GM19395 (cell line): ENCODE results near the gene DDIAS.
A peak's percentile ranks its signal among the peaks of the same experiment; 100 is the strongest.
"Not testable (repeated sequence)": the region's sequence is repeated elsewhere in the genome, so short reads cannot be mapped to it uniquely, and the experiment has no call there.

Experiments
- ATAC-seq: cut with Tn5 transposase; IDR thresholded peaks from one replicate; pipeline ENCODE4 v1.9.1; 2021; ENCODE audit warnings: mild to moderate bottlenecking, moderate library complexity; ENCODE audit not compliant: unreplicated experiment

DDIAS gene

DNA sequence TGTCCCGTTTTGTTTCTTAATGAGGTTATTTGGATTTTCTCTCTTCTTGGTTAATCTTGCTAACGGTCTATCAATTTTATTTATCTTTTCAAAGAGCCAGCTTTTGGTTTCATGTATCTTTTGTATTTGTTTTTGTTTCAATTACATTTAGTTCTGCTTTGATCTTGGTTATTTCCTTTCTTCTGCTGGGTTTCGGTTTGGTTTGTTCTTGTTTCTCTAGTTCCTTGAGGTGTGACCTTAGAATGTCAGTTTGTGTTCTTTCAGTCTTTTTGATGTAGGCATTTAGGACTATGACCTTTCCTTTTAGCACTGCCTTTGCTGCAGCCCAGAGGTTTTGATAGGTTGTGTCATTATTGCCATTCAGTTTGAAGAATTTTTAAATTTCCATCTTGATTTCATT is 18.7 kb downstream of the DDIAS start:
- not testable (repeated sequence) for ATAC-seq

DNA sequence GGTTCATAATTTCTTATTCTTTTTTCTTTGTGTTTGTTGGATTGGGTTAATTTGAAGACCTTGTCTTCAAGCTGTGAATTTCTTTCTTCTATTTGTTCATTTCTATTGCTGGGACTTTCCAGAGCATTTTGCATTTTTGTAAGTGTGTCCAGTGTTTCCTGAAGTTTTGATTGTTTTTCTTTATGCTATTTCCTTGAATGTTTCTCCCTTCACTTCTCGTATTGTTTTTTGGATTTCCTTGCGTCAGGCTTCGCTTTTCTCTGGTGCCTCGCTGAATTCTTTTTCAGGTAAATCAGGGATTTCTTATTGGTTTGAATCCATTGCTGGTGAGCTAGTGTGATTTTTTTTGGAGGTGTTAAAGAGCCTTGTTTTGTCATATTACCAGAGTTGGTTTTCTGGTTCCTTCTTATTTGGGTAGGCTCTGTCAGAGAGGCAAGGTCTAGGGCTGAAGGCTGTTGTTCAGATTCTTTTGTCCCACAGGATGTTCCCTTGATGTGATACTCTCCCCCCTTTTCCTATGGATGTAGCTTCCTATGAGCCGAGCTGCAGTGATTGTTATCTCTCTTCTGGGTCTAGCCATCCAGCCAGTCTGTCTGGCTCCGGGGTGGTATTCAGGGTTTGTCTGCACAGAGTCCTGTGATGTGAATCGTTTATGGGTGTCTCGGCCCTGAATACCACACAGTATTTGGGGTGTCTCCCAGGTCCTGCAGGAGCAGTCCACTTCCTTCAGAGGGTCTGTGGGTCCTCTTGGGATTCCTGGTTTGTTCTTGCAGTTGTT is 21.0 kb downstream of the DDIAS start:
- not testable (repeated sequence) for ATAC-seq

DNA sequence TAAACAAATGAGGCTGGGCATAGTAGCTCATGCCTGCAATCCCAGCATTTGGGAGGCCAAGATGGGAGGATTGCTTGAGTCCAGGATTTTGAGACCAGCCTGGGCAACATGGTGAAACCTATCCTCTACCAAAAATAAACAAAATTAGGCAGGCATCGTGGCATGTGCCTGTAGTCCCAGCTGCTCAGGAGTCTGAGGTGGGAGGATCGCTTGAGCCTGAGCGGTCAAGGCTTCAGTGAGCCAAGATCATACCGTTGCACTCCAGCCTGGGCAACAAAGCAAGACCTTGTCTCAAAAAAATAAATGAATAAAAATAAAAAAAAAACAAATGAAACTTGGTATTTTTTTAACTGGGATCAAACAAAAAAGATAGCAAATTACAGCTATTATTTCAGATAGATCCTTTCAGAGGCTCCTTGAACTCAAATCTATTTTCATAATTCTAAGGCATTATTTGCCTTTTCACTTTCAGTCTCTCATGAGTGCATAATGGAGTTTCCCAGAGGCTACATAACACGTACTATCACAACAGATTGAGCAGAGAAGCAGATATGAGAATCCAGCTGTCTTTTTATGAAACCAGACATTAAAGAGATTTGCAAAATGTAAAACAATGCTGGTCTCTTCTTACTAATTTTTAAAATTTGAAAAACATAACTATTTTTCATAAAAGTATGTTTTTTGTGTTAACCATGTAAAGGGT is 23.1 kb downstream of the DDIAS start:
- ATAC-seq: peak; percentile 65

DNA sequence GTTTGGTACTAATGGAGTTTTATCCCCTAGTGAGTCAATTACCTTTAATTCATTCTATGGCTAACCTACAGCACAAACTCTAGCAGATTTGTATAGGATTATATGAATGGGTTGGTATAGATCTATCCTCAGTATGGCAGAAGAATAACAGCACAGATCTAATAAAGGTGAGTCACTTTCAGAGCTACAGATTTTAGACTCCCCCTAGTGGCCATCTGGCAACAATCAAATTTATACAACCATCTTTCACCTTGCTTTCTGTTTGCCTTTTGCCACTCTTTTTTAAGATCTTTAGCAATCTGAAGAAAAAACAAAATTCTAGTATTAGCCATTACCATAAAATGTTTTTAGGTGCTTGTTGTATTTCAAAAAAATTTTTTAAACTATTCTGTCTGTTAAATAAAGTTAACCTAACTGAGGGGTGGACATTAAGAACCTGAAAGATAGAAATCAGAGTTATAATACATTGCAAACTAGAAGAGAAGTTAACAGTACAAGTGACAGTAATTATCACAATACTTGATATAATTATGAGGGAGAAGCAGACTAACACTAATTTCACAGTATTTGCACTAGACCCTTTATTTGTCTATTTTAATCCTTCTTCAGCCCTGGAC is 25.8 kb downstream of the DDIAS start:
- peak; percentile 79 for ATAC-seq

DNA sequence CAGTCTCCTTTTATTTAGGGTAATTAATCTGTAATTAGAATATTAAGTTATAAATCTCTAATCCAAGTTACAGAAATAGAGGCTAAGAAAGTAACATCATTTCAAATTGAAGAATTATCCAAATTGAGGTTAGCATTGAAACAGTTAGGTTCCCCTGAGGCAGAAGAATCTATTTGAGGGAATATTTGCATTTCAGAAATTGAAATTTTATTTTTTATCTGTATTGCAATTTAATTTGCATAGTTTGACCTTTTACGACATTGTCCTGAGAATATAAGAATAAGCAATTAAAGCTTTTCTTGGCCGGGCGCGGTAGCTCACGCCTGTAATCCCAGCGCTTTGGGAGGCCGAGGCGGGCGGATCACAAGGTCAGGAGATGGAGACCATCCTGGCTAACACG is 27.6 kb downstream of the DDIAS start:
- ATAC-seq: no peak

DNA sequence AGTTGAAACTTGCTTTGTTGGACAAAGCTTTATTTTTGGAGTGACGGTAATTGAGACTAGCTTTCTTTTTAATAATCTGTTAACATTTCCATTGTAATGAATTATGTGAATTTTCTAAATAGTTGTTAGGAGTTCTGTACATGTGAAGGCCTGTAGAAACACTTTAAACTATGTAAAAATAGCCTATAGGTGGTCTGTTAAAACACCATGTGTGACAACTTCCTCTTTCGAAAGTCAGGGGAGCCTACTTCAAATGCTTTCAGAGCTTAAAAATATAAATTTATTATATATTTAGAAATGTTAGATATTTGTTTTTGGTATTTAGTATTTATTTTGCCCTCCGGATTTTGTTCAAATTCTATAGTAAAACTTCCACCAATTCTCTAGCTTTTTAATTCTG is 28.7 kb downstream of the DDIAS start:
- no peak for ATAC-seq

DNA sequence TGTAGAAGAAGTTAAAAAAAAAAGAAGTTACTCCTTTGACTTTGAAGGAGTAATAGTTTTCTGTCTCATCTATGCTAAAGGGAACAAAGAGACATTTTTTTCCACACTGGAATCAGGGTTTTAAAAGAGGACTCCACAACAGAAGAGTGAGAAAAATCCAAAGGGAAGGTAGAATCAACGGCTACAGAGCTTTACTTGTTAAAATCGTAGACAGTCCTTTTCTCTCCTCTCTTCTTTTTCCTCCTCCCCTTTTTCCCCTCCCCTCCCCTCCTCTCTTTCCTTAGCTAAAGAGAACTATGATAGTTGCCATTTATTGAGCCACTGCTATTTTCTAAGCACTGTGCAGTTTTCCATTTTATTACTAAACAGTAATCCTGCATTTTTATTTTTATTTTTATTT is 29.2 kb downstream of the DDIAS start:
- ATAC-seq: no peak

DNA sequence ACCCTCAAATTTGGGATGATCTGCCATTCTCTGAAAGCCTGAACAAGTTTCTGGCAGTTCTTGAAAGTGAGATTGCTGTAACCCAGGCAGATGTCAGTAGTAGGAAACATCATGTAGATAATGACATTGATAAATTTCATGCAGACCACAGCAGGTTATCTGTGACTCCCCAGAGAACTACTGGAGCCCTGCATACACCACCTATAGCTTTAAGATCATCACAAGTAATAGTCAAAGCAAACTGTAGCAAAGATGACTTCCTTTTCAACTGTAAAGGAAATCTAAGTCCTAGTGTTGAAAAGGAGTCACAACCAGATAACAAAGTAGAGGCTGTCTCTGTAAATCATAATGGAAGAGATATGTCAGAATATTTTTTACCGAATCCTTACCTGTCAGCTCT is 31.0 kb downstream of the DDIAS start:
- ATAC-seq: no peak

DNA sequence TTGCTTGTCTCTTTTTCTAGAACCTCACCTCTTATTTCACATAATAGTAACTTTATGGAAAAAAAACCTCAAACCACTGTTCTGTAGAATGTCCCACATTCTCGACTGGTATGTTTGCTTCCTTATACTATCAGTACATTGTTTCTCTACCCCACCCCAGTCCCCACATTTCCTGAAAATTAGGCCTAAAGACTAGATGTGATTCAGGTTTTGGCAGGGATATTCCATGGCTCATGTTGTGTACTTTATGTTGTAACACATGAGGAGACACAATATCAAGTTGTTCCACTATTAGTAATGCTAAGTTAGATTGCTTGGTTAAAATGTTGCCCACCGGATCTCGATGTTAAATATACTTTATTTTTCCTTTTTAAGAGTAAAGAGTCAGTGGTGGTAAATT is 34.7 kb downstream of the DDIAS start:
- no peak for ATAC-seq

DNA sequence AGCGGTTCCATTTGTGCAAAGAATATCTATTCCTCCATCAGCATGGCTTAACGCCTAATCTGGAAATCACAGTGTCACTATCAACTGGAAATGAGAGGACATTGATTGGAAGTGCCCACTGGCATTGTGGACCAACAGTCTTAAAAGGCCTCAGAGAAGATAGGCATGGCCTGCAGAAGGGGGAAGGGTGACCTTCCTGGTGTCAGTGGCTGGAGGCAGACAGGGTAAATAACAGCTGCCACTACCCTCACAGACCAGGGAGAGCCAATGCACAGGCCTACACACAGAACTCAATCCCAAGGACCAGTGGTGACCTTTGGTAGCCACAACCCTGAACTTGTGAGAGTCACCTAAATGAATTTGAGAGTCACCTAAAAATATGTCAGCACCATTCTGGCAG is 36.0 kb downstream of the DDIAS start:
- no peak for ATAC-seq

DNA sequence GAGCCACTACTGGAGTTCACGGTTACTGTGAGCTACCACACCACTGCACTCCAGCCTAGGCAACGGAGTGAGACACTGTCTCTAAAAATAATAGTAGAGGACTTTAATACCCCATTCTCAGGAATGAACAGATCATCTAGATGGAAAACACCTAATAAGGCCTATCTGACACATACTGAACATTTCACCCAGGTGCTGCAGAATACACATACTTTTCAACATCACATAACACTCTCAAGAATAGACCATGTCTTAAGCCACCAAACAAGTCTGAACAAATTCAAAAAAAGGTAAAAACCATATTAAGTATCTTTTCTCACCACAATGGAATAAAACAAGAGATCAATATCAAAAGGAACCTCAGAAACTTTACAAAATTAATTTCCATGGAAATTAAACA is 37.9 kb downstream of the DDIAS start:
- ATAC-seq: no peak

DNA sequence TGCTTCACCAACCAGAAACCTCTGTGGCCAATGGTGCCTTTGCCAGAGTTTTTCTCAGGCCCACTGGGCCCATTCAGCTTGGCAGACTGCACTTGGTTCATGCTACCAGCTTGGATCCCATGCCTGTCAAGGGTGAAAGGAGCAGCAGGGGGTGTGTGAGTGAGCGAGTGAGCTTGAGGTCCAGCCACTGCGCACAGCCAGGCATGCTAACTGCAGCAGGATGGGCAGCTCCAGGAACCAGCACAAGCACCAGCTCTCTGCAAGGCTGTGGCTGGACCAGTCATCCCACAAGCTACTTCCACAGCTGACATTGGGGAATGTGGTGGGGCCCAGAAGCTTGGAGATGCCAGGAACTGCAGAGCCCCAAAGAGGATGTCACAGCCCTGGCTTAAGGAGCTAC is 40.8 kb downstream of the DDIAS start:
- ATAC-seq: no peak

DNA sequence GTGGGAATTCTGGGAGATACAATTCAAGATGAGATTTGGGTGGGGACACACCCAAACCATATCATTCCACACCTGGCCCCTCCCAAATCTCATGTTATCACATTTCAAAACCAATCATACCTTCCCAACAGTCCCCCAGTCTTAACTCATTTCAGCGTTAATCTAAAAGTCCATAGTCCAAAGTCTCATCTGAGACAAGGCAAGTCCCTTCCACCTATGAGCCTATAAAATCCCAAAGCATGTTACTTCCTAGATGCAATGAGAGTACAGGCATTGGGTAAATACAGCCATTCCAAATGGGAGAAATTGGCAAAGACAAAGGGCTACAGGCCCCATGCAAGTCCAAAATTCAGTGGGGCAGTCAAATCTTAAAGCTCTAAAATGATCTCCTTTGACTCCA is 41.9 kb downstream of the DDIAS start:
- ATAC-seq: not testable (repeated sequence)

DNA sequence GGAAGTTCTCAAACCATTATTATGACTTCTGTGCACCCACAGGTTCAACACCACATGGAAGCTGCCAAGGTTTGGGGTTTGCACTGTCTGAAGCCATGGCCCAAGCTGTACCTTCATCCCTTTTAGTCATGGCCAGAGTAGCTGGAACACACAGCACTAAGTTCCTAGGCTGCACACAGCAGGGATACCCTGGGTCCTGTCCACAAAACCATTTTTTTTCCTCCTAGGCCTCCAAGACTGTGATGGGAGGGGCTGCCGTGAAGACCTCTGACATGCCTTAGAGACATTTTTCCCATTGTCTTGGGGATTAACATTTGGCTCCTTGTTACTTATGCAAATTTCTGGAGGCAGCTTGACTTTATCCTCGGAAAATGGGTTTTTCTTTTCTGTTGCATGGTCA is 42.7 kb downstream of the DDIAS start:
- ATAC-seq: no peak

DNA sequence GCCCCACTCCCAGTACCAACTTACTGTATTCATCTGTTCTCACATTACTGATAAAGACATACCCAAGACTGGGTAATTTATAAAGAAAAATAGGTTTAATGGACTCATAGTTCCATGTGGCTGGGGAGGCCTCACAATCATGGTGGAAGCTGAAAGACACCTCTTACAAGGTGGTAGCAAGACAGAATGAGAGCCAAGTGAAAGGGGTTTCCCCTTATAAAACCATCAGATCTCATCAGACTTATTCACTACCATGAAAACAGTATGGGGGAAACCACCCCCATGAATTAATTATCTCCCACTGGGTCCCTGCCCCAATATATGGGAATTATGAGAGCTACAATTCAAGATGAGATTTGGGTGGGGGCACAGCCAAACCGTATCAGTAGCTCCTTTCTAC is 43.5 kb downstream of the DDIAS start:
- not testable (repeated sequence) for ATAC-seq

DNA sequence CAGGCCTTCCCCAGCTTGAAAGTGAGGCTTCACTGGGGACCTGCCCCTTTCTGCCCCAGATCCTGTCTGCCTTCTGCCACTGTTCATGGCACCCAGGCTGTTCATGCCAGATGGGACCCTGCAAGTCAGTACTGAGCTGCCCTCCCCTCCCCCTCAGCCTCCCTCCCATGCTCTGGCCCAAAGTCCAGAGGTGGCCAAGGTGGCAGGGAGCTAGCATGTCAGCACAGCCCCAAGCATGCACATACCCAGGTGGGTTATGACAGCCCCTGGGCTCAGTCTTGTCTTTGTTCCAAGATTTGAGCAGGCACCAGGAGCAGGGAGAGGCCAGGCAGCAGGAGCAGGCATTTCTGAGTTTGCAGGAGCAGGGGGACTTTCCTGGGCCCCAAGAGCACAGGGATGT is 44.1 kb downstream of the DDIAS start:
- ATAC-seq: no peak

DNA sequence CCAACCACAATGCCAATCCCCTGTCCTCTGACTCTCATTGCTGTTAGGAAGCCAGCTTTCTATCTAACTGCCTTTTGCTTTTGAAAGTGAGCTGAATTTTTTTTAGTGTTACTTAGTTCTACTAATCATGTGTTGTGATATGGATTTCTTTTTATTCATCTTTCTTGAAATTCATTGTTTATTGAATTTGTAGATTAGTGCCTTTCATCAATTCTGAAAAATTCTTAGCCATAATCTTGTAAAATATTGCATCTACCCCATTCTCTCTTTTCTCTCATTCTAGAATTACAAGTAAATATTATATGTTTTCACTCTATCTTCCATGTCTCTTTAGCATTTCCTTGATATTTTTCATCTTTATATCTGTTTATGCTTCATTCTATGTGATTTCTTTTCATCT is 47.8 kb downstream of the DDIAS start:
- no peak for ATAC-seq

DNA sequence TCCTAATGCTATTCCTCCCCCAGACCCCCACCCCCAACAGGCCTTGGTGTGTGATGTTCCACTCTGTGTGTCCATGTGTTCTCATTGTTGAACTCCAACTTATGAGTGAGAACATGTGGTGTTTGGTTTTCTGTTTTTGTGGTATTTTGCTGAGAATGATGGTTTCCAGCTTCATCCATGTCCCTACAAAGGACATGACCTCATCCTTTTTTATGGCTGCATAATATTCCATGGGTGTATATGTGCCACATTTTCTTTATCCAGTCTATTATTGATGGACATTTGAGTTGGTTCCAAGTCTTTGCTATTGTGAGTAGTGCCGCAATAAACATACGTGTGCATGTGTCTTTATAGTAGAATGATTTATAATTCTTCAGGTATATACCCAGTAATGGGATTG is 49.0 kb downstream of the DDIAS start:
- ATAC-seq: not testable (repeated sequence)

DNA sequence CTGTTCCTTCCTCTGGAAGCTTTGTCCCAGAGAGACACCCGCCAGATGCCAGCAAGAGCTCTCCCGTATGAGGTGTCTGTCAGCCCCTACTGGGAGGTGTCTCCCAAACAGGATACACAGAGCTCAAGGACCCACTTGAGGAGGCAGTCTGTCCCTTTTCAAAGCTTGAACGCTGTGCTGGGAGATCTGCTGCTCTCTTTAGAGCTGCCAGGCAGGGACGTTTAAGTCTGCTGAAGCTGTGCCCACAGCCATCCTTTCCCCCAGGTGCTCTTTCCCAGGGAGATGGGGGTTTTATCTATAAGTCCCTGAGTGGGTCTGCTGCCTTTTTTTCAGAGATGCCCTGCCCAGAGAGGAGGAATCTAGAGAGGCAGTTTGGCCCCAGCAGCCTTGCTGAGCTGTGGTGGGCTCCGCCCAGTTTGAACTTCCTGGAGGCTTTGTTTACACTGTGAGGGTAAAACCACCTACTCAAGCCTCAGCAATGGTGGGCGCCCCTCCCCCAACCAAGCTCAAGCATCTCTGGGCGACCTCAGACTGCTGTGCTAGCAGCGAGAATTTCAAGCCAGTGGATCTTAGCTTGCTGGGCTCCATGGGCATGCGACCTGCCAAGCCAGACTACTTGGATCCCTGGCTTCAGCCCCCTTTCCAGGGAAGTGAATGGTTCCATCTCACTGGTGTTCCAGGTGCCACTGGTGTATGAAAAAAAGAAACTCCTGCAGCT is 54.4 kb downstream of the DDIAS start:
- not testable (repeated sequence) for ATAC-seq

DNA sequence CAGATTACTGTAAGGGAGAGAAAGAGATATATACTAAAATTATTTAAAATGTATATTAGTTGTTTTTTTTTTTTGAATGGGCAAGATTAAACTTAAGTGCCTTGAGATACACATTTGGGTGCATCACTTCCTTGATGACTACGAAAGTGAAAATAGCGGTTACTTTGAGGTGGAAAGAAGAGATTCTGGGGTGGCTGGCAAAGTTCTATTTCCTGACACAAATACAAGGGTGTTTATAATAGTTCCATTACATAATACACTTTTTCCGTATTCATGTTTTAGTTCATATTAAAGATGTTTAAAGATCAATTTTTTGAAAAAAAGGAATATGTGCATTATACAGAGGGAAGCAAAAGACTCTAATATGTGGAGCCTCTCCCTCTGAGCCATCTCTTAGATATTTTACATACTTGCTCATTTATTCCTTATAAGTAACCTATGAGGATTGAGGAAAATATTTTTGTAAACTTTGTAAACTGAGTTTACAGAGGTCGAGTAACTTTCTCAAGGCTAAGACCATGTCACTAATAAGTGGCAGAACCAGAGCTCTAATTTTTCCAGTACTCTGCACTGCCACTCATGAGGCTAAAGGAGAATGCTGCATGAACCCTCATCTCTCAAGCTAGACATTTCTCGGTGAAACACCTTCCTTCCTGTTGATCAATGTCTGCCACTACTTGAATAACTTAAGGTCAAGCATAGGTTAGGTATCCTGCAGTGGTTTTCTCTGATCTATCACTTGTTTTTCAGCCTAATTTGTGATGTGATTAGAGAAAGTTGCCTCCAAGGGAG is 58.6 kb downstream of the DDIAS start:
- peak; percentile 97 for ATAC-seq

DNA sequence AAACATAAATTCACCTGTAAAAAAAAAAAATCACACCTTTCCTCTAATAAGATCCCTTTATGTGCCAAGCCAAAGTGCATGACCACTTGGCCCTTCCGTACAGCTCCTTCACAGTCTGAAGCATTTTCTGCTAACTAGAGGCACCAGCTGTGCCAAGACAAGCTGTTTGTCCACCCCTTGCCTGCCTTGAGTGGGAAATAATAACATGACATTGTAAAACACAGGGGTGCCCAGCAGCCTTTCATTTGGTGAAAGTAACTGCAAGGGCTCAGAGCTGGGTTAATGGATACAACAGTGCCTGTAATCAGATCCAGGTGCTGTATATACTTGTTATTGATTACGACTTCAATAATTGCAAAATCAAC is 59.2 kb downstream of the DDIAS start:
- peak; percentile 5 for ATAC-seq
